Glutamatergic neuron (in vitro differentiated cells): Measurements from ENCODE around the gene MLXIP. TPM values are rescaled to one million over a fixed set of nuclear protein-coding genes. Genes with fewer than 3 reads are reported as not detected.

Experiments
- DNase-seq: peaks from one replicate; pipeline ENCODE4 v3.0.0; 2022
- H3K27ac Mint-ChIP-seq: one replicate; pipeline ENCODE4 v1.8.0; 2020; ENCODE audit warnings: mild to moderate bottlenecking, mixed read lengths, inconsistent platforms; ENCODE audit not compliant: unreplicated experiment
- H3K27me3 Mint-ChIP-seq: one replicate; pipeline ENCODE4 v1.8.0; 2020; ENCODE audit warnings: mild to moderate bottlenecking, moderate library complexity, mixed read lengths, inconsistent platforms; ENCODE audit not compliant: unreplicated experiment
- H3K36me3 Mint-ChIP-seq: one replicate; pipeline ENCODE4 v1.8.0; 2020; ENCODE audit warnings: mild to moderate bottlenecking, mixed read lengths, inconsistent platforms; ENCODE audit not compliant: unreplicated experiment
- H3K4me1 Mint-ChIP-seq: one replicate; pipeline ENCODE4 v1.8.0; 2020; ENCODE audit warnings: mild to moderate bottlenecking, low read depth, mixed read lengths, inconsistent platforms; ENCODE audit not compliant: unreplicated experiment
- H3K4me3 Mint-ChIP-seq: one replicate; pipeline ENCODE4 v1.8.0; 2020; ENCODE audit warnings: mild to moderate bottlenecking, mixed read lengths, inconsistent platforms; ENCODE audit not compliant: unreplicated experiment
- H3K9me3 Mint-ChIP-seq: one replicate; pipeline ENCODE4 v1.8.0; 2020; ENCODE audit warnings: mild to moderate bottlenecking, moderate library complexity, mixed read lengths, inconsistent platforms; ENCODE audit not compliant: unreplicated experiment
- CTCF ChIP-seq: fragments of 200-600 bp; sonication (generic); IDR thresholded peaks from one replicate; pipeline ENCODE4 v1.5.0; 2021; ENCODE audit not compliant: partially characterized antibody, unreplicated experiment
- total RNA-seq: library from RNA; stranded (reverse); fragmentation: NEBNext Ultra II Directional; extraction: Animal tissue kit (Norgen Biotek cat#: 25700); gene quantifications from one replicate; pipeline ENCODE4 v1.2.1, GENCODE V29; 2021; ENCODE audit not compliant: unreplicated experiment

MLXIP gene
- total RNA-seq, 1 donor from 2014 or later: 120 TPM

DNA sequence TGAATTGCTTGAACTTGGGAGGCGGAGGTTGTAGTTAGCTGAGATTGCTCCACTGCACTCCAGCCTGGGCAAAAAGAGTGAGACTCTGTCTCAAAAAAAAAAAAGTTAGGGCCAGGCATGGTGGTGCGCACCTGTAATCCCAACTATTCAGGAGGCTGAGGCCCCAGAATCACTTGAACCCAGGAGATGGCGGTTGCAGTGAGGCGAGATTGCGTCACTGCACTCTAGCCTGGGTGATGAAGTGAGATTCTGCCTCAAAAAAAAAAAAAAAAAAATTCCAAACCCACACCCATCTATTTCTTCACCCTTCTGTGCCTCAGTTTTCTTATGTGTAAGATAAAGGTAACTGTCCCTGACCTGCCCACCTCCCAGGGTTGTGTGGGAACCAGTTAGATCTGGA is 11.0 kb upstream of the MLXIP start:
- TF ChIP-seq CTCF: no peak
- DNase-seq: no peak
- Mint-ChIP-seq H3K4me1 (peaks cover 29% of the 10 kb centered on the region), H3K4me3 (no peak overlapping the region), H3K27me3 (peaks cover 10% of the 10 kb centered on the region), H3K27ac (no peak overlapping the region), H3K36me3 (no peaks in the 10 kb centered on the region), H3K9me3 (peaks cover 10% of the 10 kb centered on the region)

DNA sequence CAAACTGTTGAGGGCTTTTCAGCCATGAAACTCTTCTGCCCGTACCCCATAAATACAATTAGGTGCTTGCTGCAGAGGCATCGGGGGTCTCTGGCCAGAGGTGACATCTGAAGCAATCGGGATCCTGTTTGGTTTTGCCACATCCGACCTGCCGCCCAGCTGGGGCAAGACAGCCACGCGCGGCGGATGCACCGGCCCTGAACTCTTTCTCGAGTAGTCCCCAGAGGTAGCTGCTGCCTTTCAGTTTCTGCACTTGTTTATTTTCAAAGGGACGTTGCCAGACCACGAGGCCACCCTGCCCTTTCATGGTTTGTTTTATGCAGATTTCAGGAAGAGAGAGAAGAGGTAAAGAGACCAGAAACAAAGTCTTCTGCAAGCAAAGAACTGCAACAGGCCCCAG is 10.6 kb upstream of the MLXIP start:
- no peak overlapping the region for H3K27ac Mint-ChIP-seq
- no peak for DNase-seq
- H3K36me3 Mint-ChIP-seq: no peaks in the 10 kb centered on the region
- H3K4me1 Mint-ChIP-seq: peaks cover 29% of the 10 kb centered on the region
- H3K4me3 Mint-ChIP-seq: no peak overlapping the region
- H3K27me3 Mint-ChIP-seq: peaks cover 10% of the 10 kb centered on the region
- H3K9me3 Mint-ChIP-seq: peaks cover 9% of the 10 kb centered on the region
- TF ChIP-seq CTCF: no peak

- Mint-ChIP-seq H3K9me3 (peaks cover 2% of the 10 kb centered on the region), H3K27me3 (no peaks in the 10 kb centered on the region), H3K4me3 (no peak overlapping the region), H3K36me3 (no peaks in the 10 kb centered on the region), H3K27ac (no peak overlapping the region), H3K4me1 (peaks cover 5% of the 10 kb centered on the region)
- no peak for TF ChIP-seq CTCF
- DNase-seq: no peak
These were observed 6.3 kb upstream of the MLXIP start for GRCh38 chr12:122072031-122072970.

DNA sequence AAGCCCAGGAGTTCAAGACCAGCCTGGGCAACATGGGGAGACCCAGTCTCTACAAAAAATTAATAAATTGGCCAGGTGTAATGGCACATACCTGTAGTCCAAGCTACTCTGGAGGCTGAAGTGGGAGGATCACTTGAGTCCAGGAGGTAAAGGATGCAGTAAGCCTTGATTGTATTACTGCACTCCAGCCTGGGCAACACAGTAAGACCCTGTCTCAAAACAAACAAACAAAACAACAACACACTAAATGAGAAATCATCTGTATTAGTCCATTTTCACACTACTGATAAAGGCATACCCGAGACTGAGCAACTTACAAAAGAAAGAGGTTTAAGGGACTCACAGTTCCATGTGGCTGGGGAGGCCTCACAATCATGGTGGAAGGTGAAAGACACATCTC is 4.7 kb upstream of the MLXIP start:
- peak overlapping the region; percentile 12 for H3K27ac Mint-ChIP-seq
- H3K27me3 Mint-ChIP-seq: no peaks in the 10 kb centered on the region
- TF ChIP-seq CTCF: no peak
- peak overlapping the region; percentile 4 for H3K4me3 Mint-ChIP-seq
- peaks cover 3% of the 10 kb centered on the region for H3K4me1 Mint-ChIP-seq
- H3K9me3 Mint-ChIP-seq: peaks cover 2% of the 10 kb centered on the region
- H3K36me3 Mint-ChIP-seq: no peaks in the 10 kb centered on the region
- DNase-seq: no peak
